GM21528 (cell line): ENCODE data around the gene LRIG1.
A peak's percentile ranks its signal among the peaks of the same experiment; 100 is the strongest.

Experiments
- ATAC-seq: cut with Tn5 transposase; IDR thresholded peaks from one replicate; pipeline ENCODE4 v1.9.1; 2021; ENCODE audit warnings: mild to moderate bottlenecking, moderate library complexity; ENCODE audit not compliant: unreplicated experiment, low FRiP score

Gene LRIG1

DNA sequence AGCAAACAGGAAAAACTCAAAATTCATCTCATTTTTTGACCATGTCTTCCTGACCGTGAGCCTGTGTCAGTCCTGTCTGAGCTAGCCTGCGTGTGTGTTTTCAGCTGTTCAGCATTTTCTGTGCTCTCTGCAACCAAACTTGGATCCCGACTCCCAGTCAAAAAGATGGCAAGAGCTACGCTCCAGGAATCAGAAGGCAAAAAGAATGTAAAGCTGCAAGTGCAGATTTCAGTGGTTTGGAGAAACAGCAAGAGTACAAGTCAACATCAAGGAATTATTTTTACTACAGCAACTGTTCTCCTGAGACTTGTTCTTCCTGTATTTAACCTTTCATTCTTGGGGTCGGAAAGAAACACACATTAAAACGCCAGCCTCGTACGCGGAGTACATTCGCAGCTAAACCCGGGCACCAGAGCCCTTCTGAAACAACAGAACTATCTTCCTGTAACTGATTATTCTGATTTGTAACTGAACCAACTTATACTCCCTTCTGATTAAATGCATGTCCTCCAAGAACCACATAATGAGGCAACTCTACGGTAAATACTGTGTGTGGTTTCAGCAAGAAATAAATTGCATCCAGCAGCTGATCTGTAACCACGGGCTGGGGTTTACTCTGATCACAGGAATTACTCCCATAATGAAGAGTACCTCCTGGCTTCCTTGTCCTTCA lies 107.4 kb downstream of the LRIG1 start:
- peak; percentile 9 for ATAC-seq

DNA sequence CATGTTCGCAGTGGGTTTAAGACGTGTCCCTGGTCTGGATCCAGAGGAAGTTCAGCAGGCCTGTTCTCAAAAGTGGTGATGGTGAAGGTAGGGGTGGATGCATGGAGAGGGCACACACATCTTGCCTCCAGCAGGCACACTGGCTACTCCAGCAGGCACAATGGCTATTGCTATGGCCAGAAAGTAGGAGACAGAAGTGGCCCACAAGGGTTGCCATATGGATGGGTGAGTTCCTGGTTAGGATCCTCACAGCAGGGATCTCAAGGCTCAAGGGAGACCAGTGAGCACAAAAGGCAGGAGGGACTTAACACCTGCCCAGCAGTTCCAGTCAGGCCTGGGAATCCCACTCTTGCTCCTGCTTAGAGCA lies 107.9 kb downstream of the LRIG1 start:
- ATAC-seq = no peak

DNA sequence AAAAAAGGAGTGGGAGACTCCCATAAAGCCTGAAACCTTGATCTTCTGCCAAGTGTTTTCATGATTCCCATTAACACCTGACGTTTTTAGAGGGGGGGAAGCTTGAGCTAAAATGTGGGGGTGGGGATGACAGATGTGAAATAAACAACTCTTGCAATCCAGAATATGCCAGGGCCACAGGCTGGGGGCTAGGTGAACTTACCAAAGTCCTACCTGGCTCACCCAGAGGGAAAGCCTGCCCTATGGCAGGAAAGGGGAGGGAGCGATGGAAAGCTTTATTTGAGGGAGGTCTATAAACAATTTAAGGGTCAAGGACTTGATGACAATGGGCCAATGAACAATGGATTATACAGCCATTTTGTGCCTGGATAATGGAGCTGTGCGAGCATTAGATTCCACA lies 108.3 kb downstream of the LRIG1 start:
- ATAC-seq = no peak

DNA sequence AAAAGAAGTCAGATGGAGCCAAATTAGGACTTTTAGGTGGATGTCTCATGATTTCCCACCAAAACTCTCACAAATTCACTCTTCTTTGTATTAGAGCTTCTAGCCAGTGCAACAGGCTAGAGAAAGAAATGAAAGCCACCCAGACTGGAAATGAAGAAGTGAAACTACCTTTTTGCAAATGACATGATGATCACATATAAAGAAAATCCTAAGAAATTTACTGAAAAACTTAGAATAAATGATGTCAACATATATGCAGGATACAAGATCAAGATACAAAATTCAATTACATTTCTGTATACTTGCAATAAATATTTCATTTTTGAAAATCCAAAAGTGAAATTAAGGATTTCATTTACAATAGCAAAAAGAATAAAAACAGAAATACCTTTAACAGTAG lies 110.8 kb downstream of the LRIG1 start:
- ATAC-seq = peak; percentile 31

DNA sequence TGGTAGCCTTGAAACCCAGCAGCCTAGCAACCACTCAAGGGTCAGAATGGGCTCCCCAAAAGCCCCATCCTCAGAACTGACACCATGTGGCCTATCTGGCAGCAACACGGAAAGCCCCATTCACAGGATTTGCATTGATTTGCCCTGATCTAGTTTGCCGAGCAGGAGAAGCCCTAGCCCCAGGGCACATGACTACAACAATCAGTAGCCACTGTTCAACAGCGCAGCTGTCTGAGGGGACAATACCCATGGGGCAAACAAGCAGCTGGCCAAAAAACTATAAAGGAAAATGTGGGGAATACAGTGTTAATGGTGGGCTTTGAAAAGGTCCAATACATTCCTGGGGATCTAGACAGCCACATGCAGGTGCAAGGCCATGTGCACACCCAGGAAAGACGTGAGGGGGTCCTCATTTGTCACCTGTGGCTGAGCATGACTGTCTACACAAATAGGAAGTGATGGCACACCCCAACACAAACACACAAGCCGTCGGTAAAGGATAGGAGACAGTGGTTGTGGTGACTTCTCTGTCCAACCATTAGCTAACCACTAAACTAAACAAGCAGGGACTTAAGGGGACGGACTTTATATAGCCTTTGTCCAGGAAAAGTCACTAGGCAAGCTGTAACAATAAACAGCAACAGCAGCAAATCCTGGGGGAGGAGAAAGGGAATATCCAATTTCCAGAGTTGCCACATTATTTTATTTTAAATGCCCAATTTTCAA lies 113.7 kb downstream of the LRIG1 start:
- peak; percentile 41 for ATAC-seq

DNA sequence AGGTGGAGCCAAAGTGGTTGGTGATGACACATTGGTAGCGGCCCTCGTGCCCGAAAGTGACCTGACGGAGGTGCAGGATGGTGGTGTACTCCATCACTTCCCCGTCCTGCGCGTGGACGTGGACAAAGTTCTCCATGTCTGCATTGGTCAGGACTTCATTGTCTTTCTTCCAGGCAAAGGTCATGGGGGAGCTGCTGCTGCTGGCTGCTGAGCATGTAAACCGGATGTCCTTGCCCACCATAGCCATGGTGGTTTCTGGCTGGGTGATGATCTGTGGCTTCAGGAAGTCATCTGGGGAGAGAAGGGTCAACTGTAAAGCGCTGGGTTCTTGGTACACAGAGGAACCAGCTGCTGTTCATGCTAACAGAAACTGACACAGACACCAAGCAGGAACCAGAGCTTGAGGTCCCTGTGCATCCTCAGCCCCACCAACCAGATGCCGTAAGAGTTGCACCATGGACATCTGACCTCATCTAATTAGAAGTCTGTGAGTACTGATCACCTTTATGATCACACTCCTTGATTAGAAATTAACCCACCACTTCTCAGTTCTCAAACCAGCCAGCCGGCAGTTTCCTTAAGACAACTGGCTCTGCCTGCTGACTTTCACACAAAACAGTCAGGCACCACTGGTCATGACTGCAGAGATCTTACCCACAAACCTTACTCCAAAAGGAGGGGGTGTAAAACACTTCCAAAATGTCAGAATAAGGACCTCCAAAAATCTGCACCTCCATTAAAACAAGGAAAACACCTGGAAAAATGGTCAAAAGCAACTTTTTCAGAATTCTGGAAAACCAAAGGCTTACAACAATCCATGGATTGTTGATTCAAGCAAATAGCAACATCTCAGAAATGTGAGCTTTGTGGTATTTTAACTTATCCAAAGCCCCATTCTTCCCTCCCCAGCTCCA lies 114.6 kb downstream of the LRIG1 start:
- peak; percentile 91 for ATAC-seq

DNA sequence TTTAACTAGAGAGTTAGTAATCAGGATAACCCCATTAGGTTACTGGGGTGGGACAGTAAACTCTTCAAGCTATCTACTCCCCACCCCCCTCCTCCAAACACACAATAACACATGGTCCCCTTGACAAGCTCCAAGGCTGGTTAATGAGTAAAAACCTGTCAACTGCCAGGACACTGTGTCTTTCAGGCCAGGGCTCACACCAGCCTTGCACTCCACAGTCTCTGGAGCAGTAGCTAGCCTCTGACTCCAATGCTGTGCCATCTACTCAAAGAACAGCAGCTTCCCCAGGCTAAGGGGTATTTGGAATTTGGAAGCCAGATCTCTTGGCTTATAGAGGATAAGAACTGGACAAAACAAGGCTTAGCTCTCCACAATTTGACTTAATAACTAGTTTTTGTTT lies 115.8 kb downstream of the LRIG1 start:
- ATAC-seq = no peak

DNA sequence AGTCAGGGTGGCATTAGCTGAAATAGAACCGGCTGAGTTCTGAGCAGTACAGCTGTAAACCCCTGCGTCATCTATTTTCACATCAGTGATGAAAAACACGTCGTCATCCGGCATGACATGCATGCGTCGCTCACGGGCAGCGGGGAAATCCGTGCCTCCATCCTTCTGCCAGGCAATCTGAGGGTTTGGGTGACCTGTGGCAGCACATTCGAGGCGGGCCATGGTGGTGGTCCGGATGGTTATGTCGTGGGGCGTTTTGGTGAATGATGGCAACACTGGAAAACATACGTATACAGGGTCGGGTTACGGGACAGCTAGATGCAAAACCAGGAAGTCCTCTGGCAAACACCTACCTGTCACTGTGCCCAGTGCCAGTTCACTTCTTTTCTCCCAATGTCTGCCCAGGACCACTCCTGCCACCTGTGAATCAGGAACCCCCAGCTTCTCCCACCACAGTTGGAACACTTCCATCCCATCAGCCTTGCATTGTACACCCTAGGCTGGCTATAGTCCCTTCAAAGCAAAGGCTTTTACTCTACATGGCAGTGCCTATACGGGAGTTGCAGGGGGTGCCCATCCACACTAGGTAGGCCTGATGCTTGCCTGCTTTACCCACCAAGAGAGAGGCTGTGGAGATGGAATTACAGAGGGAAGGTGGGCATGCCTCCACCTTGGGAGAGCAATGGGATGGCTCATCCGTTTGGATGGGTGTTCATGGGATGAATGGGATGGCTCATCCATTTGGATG lies 116.7 kb downstream of the LRIG1 start:
- ATAC-seq = no peak

DNA sequence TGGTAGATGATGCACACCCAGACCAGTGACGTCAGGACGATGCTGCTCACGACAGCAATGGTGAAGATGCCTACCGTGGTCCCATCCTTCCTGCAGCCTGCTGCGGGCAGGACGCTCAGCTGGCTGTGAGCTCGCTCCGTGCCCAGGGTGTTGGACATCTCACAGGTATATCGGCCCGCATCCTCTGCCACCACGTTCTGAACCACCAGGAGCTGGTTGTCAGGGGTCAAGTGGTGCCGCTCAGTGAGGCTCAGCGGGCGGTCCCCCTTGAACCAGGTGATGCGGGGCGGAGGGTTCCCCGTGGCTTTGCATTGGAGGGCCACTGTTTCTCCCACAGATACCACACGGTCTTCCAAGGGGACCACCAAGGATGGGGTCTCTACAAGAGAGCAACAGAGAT lies 117.8 kb downstream of the LRIG1 start:
- ATAC-seq = no peak

DNA sequence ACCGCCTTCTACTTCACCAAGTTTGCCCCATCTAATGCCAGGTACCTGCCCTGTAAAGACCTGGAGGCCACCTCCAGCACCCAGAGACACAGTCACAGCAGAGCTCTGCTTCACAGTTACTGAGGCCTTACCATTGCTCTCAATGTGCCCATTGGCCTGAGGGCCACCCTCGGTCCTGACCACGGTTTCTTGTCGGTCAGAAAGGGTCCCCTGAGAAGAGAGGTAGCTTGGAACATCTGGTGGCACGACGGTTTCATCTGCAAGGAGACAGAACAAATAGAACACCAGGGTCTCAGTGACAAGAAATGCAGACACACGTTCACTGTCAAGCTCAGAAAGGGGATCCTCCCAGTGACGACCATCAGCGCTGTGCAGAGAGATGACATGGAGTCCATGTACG lies 118.7 kb downstream of the LRIG1 start:
- ATAC-seq = no peak

DNA sequence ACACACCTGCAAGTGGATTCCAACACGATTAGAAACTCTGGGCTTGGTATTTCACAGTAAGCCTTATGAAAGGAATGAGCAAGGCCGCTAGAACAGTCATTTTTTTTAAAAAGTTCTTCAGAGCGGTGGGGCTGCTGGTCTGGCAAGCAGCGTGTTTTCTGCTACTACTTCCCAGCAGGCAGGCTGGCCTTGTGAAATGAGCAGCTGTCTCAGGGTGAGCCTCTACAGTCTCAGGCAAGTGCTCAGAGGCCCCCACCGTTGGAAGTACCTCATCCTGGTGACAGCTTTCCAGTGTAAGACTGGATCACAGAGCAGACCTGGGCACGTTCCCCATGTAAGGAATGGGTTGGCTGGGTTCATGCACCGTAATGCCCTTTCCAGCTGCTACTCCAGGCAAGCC lies 119.2 kb downstream of the LRIG1 start:
- ATAC-seq = no peak

DNA sequence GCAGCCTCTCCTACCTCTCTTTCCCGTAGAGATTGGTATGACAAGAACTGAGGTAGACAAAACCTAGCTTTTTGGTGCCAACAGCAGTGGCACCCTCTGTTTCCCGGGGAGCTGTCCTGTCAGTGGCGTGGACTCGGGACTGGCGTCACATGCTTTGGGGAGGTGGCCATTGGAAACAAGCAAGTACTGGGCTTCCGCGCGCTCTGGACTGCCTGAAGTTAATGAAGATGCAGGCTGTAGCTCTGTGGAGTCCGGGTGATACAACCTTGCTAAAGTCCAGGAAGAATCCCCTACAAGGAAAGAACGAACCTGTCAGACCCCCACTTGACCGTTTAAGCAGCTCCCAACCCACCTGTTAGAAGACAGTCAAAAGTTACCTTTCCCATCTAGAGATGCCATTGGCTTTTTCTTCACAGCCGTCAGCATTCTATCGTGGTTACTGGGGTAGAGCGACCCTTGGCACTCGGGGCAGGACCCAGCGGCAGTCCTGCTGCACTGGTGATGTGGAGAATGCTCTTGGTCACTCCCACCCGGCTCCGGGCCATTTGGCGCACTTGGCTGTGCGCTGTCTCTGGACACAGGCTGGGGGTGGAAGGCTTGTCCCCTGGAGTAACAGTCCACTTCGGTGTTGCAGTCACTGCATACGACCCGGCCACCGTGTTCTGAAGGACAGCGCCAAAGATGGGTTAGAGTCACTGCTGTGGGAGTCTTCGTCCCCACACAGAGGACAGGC lies 120.5 kb downstream of the LRIG1 start:
- no peak for ATAC-seq

DNA sequence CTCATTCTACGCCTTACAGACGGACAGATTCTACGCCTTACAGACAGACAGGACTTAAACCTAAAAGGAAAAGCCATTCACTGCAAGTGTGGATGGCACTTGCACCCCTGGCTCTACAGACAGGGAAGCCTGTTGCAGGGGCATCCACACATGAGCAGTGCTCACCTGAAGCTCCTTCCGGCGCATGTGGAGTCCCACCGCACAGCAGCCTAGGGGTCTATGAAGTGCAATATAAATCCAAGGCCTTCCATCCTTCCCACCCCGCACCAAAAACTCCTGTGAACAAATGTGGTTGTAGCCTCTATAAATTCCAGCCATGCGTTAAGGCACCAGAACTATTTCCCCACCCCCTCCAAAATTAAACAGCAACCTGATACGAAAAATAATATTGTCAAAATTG lies 121.3 kb downstream of the LRIG1 start:
- no peak for ATAC-seq

DNA sequence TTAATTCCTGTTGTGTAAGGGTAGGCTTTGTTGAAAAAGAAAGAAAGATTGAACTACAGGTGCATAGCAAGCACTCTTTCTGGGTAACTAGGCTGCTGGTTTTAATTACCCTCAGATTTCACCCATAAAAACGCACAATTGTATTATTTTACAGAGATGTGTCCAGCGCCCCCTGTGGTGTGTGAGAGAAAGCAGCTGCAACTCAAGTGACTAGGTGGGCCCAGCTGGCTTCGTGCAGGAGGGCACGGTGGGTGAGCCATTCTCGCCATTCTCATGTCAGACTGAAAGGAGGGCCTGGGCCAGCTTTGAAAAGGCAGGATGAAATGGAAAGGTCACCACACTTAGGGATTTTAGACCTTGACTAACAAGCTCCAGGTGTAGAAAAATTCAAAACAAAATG lies 122.6 kb downstream of the LRIG1 start:
- ATAC-seq = no peak

DNA sequence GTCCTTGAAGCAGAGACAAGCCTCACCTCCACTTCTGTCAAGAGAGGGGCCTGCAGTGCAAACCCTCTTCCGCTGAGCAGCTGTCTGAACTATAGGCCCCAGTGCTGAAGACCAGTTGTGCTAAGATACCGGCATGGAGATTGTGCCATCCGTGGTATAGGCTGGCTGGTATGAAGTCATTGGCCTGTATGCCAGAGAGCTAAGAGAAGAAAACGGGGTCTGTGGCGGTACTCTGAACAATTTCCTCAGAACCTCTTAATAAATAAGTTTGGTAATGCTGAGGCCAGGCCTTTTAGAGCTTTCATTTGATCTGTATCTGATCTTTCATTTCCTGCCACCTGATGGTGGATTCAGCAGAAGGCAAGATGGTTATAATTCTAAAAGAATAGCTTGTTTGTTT lies 123.0 kb downstream of the LRIG1 start:
- ATAC-seq = no peak

DNA sequence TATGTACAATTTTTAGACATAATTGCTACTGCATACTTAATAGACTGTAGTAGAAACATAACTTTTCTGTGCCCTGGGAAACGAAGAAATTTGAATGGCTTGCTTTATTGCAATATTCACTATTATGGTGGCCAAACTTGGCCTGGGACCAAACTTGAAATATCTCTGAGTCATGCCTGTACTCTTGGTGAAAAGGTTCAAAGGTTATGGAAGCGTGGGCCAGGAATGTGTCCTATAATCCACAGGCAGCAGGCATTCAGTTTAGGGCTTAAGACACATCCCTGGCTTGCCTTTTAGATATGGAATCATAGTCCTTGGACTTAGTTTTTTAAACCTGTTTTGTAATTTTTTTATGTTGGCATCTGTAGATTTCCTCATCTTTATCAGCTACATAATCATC lies 124.3 kb downstream of the LRIG1 start:
- no peak for ATAC-seq

DNA sequence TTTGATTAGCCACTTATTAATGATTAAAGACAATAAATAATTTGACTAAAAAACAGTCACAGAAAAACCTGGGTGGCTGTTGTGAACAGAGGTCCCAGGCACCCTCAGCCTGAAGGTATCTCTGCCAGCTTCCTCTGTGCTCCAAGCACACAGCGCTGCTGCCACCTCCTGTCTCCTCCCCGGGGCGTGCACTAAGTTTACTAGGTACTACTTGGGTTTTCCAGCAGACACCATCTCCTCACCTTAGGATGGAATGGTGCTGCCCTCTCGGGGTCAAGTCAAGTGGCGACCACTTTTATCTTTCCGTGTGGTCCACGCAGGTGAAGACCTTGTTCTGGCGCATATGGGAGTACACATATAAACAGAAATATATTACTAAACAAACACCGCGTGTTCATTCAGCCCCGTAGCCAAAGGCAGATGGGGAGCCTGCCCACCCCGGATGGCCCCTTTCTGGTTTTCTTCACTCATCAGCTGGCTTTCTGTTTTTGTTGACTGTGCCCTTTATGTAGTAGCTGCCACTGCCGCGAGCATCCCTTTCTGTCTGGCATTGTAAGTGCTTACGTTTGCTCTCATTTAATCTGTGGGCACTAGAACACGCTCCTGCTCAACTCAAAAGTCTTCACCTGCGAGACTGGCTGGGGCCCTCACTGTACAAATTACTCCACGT lies 128.0 kb downstream of the LRIG1 start:
- ATAC-seq = no peak

DNA sequence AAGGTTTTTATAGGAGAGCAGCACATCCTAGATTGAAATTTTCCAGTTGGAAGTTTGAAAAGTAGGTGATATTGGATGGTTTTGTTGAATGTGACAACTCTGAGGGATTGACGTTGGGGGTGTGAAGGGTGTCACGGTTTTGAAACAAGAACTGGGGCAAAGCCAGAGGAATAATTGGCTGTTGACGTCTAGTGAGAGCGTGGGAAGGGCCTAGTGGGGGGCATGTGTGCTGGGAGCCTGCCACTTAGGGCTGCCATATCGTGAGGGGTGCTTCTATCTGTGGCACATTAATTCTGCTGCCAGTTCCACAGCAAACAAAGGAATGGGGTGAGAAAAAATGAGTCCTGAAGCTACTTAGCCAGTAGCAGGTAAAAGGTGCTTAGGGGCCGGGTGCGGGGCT lies 129.4 kb downstream of the LRIG1 start:
- ATAC-seq = no peak

DNA sequence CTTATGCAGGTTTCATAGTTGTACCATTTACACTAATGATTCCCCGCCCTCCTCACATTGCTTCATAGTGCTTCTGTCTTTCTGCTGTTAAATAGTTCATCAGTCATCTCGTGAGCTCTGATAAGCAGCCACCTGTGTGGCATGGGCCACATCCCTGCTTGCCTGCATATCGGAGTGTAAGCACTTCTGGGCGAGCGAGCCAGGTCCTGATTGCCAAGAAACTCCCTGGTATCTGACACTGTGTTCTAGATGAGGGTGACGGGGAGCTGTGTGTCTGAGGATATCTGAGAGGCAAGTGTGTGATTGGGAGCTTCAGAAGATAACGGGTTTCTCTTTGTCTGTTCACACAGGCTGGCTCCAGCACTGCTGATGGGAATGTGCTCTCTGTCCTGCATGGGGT lies 130.6 kb downstream of the LRIG1 start:
- no peak for ATAC-seq

DNA sequence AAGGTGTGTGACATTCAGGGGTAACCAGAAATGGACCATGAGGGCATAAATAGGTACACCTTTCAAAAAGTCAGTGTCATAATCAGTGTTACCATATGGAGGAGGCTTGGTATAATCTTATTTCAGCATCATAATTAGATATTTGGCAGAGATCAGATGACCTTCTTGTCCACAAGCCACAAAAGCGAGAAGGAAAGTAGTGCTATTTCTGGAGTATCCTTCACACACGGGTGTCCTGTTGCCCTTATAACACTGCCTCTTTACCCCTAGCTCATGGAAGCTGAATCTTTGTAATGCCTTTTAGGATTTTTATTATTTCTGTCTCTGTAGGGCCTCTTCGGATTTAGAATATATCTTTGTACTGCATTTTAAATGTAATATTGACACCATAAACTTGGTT lies 132.8 kb downstream of the LRIG1 start:
- ATAC-seq = no peak
